GM12874 (cell line): ENCODE data around the gene TRAK1.

Source experiments
- TF ChIP-seq, protein P1 (sequence below): IDR thresholded peaks from 2 replicates; pipeline ENCODE4 v1.5.1; 2011; ENCODE audit warnings: low read depth, mild to moderate bottlenecking, control low read depth, low read length, moderate library complexity; ENCODE audit not compliant: insufficient read depth

Gene TRAK1

DNA sequence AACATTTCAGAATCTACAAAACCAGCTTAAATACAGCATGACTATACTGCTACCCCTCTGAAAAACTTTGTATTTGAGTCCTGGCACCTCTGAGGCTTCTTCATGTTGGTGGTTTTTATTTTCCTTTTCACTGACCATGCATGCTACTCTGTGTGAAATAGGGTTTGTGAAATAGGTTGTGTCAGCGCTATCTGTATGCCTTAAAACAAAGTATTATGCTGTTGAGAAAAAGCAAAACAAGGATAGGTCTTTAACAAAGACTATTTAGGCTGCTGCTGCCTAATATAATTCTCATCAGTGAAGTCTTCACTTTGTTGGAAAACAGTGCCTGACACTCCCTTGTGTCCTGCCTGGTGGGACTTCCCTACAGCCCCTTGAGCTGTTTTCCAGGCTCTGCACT is 28.7 kb upstream of the TRAK1 start:
- TF ChIP-seq, protein P1, sequence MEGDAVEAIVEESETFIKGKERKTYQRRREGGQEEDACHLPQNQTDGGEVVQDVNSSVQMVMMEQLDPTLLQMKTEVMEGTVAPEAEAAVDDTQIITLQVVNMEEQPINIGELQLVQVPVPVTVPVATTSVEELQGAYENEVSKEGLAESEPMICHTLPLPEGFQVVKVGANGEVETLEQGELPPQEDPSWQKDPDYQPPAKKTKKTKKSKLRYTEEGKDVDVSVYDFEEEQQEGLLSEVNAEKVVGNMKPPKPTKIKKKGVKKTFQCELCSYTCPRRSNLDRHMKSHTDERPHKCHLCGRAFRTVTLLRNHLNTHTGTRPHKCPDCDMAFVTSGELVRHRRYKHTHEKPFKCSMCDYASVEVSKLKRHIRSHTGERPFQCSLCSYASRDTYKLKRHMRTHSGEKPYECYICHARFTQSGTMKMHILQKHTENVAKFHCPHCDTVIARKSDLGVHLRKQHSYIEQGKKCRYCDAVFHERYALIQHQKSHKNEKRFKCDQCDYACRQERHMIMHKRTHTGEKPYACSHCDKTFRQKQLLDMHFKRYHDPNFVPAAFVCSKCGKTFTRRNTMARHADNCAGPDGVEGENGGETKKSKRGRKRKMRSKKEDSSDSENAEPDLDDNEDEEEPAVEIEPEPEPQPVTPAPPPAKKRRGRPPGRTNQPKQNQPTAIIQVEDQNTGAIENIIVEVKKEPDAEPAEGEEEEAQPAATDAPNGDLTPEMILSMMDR = no peak

DNA sequence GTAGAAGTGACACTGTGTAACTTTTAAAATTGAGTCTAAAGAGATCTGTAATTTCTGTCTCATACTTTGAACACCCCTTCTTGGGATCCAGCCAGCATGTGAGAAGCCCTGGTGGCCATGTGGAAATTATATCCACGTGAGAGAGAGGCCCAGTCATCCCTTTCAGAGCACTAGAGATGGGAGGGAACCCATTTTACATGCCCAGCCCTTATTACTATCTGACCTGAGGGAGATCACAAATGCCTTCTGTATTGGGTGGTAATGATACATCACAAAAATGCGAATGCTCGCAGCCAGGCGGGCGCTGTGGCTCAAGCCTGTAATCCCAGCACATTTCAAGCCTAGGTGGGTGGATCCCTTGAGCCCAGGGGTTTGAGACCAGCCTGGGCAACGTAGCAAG is 27.3 kb upstream of the TRAK1 start:
- TF ChIP-seq, protein P1 = no peak

DNA sequence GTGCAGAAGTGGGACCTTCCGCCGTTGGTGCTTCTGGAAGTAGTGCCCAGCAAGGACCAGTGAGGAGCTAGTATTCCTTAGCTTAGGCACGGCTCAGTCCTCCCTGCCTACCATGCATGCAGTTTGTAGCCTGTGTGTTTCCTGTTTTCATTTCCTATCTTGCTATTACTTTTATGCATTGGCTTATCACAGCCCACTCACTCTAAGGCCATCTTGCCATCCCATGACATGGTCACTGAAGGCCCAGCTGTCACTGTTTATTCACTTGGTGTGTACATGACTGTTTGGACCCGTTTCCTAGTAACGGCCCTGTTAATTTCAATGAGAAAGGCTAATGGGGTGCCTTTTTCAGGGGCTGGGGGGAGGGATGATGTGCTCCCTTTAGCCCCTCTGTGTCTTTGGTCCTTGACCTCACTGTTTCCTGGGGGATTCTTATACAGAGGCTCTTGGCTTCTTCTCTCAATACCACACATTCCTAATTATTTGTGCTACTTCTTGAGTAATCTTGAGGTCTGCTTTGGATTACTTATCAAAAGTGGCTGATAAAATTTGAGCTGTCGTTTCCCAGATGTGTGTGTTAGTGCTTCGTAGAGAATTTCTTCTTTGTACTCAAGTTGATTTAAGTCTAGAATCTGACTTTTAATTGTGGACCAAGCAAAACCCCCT is 24.5 kb upstream of the TRAK1 start:
- TF ChIP-seq, protein P1 = no peak

DNA sequence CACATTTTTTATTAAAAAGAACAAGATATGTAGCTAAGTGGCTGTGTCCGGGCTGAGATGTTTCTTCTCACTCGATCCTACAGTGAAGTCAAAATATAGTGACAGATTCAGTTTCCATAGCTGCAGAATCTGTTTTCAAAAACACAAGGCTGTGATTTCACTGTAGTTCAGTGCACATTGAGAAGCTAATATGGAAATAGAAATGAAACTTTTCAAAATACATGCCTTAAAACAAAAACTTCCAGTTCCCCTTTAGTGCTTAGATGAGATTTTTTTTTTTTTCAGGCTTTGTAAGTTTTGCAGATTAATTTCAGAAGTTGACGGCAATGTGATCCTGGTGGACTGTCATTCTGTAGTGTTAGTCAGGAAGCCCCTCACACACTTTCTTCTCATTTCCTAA is 23.8 kb upstream of the TRAK1 start:
- TF ChIP-seq, protein P1 = no peak

DNA sequence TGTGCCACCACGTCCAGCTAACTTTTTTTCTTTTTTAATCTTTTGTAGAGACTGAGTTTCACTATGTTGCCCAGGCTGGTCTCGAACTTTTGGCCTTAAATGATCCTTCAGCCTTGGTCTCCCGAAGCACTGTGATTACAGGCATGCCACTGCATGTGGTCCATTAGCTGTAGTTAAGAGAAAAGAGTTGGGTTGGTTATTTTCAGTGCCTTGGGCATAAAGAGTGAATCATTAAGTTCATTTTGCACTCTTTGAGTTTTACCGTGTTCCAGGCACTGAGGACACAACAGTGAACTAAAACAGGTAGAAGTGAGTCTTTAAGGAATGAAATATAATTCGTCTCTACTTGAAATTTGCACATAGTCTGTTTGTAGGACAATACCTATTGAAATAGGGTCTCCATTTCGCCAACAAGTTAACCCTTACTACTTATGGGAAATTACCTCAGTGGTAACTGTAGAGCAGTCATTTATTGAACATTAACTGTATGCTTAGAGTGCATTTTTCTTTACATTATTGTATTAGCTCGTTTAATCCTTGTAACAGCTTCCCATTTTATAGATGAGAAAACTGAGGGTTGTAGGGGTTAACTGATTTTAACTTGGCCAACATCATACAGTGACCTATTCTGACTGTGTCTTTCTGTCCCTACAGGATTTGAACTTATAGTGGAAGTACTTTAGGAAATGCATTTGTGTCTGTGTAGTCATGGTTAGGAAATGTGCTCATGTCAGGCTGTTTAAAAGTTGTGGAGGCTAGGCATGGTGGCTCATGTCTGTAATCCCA is 22.7 kb upstream of the TRAK1 start:
- TF ChIP-seq, protein P1 = no peak

DNA sequence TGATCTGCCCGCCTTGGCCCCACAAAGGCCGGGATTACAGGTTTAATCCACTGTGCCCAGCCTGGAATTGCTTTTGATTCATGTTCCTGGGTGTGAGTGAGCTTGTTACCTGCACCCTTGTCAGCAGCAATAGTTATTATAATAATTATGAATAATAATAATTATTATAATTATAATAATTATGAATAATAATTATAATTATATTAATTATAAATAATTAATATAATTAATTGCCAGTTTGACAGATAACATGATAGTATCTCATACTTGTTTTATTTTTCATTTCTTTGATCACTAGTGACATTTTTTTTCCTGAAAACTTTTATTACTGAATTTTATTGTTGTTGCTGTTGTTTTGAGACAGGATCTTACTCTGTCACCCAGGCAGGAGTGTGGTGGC is 21.1 kb upstream of the TRAK1 start:
- TF ChIP-seq, protein P1 = no peak

DNA sequence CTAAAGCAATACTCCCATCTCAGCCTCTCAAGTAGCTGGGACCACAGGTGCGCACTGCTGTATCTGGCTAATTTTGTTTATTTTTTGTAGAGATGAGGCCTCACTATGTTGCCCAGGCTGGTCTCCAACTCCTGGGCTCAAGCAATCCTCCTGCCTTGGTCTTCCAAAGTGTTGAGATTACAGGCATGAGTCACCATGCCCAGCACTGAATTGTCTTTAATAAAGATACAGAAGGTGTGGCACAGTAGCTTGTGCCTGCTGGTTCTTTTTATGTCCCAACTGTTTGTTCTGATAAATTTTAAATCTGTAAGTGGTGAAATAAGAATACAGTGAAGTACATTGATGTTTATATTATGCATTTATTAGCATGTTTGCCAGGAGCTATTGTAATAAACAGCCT is 20.6 kb upstream of the TRAK1 start:
- TF ChIP-seq, protein P1 = no peak
